ENCODE measurements around the gene MOSMO.
A peak's percentile ranks its signal among the peaks of the same experiment; 100 is the strongest.
"Not testable (repeated sequence)": the region's sequence is repeated elsewhere in the genome, so short reads cannot be mapped to it uniquely, and the experiment has no call there.

The MOSMO gene

GRCh38 chr16:22003195-22003594, 4.7 kb upstream of the MOSMO start:
- DNase-seq, result no peak

GRCh38 chr16:22004341-22004740, 3.6 kb upstream of the MOSMO start:
- DNase-seq, result no peak

- DNase-seq, result no peak
These were observed 2.2 kb upstream of the MOSMO start for GRCh38 chr16:22005746-22006145.

- DNase-seq, result no peak
These were observed 1.3 kb upstream of the MOSMO start for GRCh38 chr16:22006636-22007035.

- DNase-seq, result no peak
These were observed 777 bp upstream of the MOSMO start for GRCh38 chr16:22007159-22007508.

- no peak for DNase-seq
These were observed 526 bp downstream of the MOSMO start for GRCh38 chr16:22008215-22009059.

GRCh38 chr16:22010902-22011301, 3.0 kb downstream of the MOSMO start:
- no peak for DNase-seq

- no peak for DNase-seq
These were observed 4.3 kb downstream of the MOSMO start for GRCh38 chr16:22012241-22012640.

- no peak for DNase-seq
These were observed 5.6 kb downstream of the MOSMO start for GRCh38 chr16:22013486-22013885.

GRCh38 chr16:22014271-22014873, 6.5 kb downstream of the MOSMO start:
- no peak for DNase-seq

GRCh38 chr16:22016927-22017326, 9.0 kb downstream of the MOSMO start:
- DNase-seq, result no peak

- no peak for DNase-seq
These were observed 10.6 kb downstream of the MOSMO start for GRCh38 chr16:22018559-22018958.

- DNase-seq, result no peak
These were observed 14.2 kb downstream of the MOSMO start for GRCh38 chr16:22022151-22022550.

- DNase-seq, result no peak
These were observed 15.6 kb downstream of the MOSMO start for GRCh38 chr16:22023505-22023904.

- not testable (repeated sequence) for DNase-seq
These were observed 16.9 kb downstream of the MOSMO start for GRCh38 chr16:22024785-22025184.

- DNase-seq, result peak; percentile 26
These were observed 19.7 kb downstream of the MOSMO start for GRCh38 chr16:22027633-22028032.

GRCh38 chr16:22029632-22030031, 21.7 kb downstream of the MOSMO start:
- DNase-seq, result no peak

- DNase-seq, result no peak
These were observed 22.3 kb downstream of the MOSMO start for GRCh38 chr16:22030087-22030812.

- no peak for DNase-seq
These were observed 23.7 kb downstream of the MOSMO start for GRCh38 chr16:22031483-22032083.

- no peak for DNase-seq
These were observed 26.6 kb downstream of the MOSMO start for GRCh38 chr16:22034503-22034902.

GRCh38 chr16:22035153-22035552, 27.2 kb downstream of the MOSMO start:
- no peak for DNase-seq

- not testable (repeated sequence) for DNase-seq
These were observed 36.0 kb downstream of the MOSMO start for GRCh38 chr16:22043882-22044281.

- DNase-seq, result not testable (repeated sequence)
These were observed 38.0 kb downstream of the MOSMO start for GRCh38 chr16:22045888-22046287.
